ENCODE results near the gene RFPL1.

The RFPL1 gene

DNA sequence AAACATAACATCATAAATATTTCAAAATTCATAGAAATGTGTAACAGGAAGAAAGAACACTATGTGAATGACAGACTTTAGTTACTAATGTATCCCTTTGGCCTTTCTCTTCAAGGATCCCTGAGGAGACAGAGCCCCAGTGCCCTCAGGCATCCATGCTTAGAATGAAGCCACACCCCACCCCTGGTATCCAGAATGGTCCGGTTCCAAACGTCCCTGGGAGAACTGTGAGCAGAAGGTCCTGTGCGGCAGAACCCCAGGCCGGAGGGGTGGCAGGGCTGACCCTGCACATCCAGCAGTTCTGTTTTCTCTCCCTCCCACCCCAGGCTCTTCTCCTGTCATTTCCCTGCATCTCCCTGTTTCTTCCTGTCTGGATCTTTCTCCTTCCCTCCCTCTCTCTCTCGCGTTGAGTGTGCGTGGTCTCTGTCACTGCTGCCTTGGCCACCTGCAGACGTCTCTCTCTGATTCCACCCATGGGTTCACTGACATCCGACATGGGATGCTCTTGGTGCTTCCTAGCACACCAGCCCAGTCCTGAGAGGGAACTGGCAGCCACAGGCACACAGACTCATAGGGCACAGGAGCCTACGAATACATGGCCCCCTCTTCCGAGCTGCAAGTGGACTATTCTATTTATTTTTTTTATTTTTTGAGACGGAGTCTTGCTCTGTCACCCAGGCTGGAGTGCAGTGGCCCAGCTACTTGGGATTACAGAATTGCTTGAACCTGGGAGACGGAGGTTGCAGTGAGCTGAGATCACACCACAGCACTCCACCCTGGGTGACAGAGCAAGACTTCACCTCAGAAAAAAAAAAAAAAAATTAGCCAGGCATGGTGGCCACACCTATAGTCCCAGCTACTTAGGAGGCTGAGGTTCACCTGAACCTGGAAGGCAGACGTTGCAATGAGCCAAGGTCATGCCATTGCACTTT lies 5.7 kb downstream of the RFPL1 start:
- DNase-seq: no peak

DNA sequence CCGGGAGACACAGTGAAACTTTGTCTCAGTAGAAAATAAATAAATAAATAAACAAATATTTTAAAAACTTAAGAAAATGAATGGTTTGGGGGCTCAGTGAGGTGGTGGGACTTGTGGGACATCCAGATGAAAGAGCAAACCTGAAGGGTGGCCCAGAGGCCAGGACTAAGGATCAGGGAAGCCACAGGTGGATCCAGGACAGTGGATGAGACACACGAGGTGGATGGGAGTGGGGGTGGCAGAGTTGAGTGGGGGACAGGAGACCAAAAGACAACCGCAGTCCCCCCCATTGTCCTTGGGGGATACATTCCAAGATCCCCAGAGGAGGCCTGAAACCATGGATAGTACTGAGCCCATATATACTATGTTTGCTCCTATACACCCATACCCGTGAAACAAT lies 7.1 kb downstream of the RFPL1 start:
- DNase-seq: no peak

DNA sequence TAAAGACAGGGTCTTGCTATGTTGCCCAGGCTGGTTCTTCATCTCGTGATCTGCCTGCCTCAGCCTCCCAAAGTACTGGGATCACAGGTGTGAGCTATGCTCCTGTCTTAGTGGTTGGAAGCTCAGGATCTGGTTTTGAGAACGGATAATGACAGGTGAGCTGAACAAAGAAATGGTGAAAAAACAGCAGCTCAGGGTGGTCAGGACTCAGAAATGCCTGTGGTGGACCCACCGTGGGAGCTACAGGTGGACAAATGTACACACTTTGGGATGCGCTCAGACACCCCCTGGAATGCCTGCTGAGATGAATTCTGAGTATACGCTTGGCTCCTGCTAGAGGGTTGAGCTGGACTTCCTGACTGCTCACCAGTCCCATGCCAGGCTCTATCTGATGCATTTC lies 9.5 kb downstream of the RFPL1 start:
- no peak for DNase-seq

DNA sequence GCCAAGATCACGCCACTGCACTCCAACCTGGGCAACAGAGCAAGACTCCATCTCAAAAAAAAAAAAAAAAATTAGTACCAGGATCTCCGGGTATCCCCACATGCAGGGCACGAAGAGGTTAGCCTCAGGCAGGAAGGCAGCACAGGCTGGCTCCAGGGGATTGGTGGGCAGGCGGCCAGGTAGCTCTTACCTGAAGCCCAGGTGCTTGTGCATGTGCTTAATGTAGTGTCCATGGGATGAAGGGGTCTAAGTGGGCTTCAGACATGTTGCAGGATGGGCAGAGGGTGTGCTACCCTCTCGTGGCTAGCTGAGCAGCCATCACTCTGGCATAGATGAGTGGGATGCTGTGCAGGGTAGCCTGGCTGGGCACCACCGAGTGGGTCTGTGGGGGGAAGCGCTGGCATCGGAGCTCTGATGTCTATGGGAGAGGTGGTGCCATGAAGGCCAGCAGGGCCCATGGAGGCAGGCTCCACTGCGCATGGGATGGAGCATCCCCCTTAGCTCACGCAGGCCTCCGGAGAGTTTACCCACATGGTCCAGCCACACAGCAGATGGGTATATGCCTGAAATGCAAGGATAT lies 11.0 kb downstream of the RFPL1 start:
- no peak for DNase-seq

DNA sequence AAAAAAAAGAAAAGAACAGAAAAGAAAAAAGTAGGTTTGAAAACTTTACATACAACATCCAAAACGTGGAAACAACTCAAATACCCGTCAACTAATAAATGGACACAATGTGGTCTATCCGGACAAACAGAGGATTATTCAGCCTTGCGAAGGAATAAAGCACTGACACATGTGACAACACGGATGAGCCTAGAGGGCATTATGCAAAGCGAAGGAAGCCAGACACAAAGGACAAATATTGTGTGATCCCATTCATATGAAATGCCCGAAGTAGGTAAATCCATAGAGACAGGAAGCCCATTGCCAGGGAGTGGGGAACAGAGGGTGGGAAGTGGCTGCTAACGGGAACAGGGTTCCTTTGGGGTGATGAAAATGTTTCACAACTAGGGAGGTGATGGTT lies 11.8 kb downstream of the RFPL1 start:
- no peak for DNase-seq

DNA sequence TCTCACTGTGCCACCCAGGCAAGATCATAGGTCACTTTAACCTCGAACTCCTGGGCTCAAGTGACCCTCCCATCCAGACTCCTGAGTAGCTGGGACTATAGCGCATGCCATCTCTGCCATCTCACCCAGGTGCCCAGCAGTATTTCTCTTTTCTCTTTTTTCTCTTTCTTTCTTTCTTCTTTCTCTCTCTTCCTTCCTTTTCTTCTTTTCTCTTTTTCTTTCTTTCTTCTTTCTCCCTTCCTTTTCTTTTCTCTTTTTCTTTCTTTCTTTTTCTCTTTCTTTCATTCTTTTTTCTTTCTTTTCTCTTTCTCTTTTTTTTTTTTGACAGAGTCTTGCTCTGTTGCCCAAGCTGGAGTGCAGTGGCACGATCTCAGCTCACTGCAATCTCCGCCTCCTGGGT lies 13.5 kb downstream of the RFPL1 start:
- no peak for DNase-seq

DNA sequence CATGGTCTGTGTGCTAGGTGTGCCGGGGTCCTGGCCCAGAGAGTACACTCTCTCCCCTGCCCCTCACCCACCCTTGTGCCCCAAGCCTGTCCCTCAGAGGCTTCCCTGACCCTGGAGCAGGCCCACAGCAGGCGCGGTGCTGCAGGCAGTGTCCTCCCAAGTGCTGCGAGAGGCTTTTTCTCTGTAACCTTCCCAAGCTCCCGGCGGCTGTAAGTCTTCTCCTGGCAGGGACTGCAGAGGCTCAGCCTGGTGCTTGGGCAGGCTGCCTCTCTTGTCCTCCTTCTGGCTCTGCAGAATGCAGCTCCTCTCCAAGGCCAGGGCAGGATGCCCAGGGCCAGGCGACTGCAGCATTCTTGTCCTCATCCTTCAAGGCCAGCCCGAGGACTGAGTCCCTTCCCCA lies 15.9 kb downstream of the RFPL1 start:
- DNase-seq: no peak

DNA sequence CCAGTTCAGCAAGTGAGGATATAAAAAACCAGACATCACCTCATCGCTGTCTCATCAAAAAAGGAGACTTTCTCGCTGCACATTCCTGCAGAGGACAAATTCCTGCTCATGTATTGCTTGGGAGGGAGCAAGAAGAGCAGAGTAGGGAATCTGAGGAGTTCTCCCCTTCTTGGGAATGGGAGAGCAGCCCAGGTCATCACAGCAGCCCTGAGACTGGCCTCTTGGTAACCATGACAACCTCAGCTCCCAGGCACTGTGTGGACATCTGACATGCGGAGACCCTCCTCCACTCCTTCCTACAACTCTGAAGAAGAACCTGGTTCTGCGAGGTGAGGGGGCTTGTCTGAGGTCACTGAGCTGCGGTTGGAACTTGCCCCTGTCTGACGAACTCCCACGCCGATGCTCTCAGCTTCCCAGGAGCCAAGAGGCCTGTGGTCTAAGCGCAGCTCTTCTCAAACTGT lies 17.9 kb downstream of the RFPL1 start:
- no peak for DNase-seq

DNA sequence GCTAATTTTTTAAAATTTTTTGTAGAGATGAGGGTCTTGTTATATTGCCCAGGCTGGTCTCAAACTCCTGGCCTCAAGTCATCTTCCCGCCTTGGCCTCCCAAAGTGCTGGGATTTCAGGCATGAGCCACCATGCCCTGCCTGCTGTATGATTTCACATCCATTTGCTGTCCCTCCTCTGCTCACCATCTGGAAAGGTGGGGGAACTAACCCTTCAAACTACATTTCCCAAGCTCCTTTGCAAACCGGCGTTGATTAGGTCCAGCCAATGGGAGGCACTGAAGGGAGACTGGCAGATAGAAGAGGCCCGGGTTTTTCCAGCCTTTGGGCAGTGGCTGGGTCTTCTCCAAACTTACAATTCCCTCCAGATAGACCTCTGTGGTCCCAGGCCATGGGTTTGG lies 19.3 kb downstream of the RFPL1 start:
- no peak for DNase-seq

DNA sequence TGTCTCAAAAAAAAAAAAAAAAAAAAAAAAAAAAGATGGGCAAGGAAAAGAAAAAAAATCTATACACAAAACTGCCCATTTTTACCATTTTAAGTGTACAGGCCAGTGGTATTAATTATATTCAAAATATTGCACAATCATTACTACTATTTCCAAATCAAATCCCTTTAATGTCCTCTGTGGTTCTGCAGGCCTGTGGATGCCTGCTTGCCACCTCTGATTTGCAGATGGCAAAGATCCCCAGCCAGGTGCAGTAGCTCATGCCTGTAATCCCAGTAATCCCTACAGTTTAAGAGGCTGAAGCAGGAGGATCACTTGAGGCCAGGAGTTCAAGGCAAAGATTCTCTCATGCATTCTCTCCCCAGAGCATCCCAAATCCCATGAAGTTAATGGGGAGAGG lies 20.2 kb downstream of the RFPL1 start:
- no peak for DNase-seq

DNA sequence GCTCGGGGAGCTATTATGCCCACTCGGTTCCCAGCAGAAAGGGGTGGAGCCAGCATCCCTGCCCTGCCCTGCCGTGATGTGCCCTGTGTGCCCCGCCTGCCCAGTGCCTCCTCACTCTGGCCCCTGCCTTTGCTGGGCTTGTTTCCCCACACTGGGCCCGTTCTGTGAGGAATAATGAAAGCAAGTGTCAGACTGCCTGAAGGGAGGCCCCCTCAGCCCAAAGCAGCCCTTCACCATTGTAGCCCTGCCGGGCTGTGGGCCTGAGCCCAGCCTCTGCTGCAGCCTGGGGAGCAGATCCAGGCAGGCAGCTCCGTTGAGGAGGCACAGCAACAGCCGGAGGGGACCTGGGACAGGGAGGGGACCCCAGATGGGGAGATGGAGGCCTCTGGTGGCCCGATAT lies 21.4 kb downstream of the RFPL1 start:
- no peak for DNase-seq

DNA sequence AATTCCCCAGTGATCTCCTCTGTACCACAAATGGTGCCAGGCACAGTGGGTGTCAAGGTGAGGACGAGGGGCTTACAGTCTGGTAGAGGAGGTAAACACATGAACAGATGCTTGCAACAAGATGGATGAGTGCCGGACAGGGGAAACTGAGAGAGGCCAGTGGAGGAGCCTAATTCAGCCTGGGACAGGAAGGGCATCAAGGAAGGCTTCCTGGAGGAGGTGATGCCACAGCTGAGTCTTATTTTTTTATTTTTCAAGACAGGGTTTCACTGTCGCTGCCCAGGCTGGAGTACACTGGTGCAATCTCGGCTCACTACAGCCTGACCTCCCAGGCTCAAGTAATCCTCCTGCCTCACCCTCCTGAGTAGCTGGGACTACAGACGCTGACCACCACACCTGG lies 22.9 kb downstream of the RFPL1 start:
- DNase-seq: no peak

DNA sequence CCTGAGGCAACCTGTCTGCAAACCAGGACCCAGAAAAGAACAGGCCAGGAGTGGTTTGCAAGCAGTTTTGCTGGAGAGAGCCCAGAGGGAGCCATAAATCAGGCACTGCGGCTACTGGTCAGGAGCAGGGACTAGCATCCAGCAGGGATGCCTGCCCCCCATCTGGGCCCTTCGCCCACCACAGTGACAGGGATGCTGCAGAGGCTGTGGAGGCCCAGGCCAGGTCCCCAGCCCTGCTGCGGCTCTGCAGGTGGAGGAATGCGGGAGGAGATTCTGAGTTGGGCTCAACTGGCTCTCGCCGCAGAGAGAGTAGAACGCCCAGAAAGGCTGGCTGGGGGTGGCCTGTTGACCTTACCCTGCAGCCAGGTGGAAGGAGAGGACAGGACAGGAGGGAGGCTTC lies 25.2 kb downstream of the RFPL1 start:
- no peak for DNase-seq

DNA sequence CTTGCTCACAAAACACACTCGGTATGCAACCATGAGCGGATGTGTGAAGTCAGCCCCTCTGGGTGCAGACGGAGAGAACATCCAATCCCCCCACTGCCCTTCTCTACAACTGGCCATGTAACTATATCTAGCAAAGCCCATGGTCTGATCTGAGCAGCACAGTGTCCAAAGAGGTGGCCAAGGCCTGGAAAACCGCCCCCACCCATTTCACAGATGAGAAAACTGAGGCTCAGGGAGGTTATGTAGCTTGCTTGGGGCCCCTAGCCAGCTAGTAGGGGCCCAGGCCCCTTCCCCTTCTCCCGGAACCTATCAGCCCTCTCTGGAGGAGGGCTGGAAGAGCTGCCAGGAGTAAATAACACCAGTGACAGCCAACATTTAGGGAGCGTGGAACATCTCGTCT lies 26.2 kb downstream of the RFPL1 start:
- DNase-seq: no peak

DNA sequence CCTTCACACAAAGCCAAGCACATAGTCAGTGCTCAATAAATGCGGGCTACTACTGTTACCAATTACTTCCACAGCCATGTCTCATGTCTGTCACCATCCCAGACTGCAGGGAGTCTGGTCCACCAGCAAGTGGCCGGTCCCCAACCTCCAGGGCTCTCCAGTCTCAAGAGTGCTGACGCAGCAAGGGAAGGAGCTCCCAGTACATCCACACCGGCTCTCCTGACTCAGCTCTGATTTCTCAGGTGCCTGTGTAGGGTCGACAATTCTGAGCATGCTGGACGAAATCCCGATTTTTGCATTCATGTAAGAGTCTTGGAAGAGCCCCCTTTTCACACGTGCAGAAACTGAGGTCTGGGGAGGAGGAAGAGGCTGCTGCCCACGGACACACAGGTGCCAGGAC lies 31.4 kb downstream of the RFPL1 start:
- no peak for DNase-seq

DNA sequence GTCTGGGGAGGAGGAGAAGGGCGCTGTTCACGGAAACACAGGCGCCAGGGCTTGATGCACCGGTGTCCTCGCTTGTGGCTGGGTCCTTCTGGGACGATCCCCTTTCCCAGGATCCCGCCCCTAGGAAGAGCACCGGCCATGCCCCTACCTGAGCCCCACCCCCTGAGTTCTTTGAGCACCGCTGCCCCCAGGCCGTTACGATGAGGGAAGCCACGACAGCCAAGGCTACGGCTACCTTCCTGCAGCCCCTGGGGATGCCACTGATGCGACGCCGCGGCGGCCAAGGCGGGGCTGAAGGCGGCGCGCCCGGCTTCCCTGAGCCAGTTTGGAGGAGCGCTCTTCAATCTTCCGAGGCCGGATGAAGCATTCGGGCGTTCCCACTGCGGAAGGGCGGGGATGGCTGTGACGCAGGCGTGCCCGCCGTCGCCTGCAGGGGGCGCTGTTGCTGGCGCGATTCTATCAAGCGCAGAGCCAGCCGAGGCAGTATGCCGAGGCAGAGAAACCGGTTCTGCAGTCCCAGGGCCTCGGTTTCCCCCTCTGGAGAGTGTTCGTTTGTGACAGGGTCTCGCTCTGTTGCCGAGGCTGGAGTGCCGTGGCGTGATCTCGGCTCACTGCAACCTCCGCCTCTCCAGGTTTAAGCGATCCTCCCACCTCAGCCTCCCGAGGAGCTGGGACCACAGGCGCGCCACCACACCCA lies 31.9 kb downstream of the RFPL1 start:
- DNase-seq: peak; percentile 8

DNA sequence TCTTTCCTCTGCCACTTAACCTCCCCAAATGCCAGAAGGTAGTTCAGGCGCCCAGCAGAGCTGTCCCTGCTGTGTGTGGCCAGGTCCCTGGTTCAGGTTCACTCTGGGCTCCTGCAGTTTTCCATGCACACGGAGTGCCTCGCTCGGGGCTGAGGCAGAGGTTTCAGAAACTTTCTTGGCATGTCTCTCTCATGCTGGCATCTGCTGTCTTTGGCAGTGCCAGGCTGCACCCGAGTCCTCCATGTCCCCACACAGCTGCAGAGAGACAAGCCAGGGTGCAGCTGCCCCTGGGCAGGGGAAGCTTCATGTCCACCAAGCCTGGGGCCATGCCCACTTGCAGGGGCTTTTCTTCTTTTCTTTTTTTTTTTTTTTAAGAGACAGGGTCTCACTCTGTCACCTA lies 34.6 kb downstream of the RFPL1 start:
- no peak for DNase-seq

DNA sequence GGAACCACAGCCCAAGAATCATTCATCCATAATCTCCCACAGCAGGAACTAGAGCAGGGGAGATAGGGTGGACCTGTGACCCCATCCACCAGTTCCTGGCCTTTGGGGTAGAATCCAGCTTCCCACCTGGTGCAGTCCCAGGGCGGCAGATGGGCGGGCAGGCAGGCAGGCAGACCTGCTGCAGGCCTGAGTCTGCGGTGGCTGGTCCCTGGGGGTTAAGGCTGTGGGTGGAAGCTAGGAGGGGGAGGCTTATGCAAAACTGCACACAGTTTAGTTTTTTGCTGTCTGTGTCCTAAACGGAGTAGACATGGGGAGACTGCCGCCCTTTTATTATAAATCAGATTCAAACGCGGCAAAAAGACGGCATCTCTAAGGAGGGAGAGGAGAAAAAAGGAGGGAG lies 37.2 kb downstream of the RFPL1 start:
- DNase-seq: no peak

DNA sequence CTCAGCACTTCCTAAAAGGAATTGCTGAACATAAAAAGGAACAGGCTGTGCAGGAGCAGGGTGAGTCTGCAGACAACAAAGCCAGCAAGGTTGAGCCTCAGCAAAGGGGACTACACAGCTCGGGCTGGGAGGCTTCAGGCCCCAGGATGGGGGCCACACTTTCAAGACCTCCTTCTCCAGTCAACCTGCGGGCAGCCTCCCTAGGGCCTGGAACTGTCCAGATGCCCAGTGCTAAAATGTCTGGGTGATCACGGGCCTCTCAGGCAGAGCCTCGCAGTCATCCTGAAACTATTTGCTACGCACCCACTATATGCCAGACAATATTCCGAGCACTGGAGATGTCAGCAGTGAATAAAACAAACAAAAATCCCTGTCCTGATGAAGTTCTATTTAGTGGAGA lies 37.7 kb downstream of the RFPL1 start:
- DNase-seq: no peak

DNA sequence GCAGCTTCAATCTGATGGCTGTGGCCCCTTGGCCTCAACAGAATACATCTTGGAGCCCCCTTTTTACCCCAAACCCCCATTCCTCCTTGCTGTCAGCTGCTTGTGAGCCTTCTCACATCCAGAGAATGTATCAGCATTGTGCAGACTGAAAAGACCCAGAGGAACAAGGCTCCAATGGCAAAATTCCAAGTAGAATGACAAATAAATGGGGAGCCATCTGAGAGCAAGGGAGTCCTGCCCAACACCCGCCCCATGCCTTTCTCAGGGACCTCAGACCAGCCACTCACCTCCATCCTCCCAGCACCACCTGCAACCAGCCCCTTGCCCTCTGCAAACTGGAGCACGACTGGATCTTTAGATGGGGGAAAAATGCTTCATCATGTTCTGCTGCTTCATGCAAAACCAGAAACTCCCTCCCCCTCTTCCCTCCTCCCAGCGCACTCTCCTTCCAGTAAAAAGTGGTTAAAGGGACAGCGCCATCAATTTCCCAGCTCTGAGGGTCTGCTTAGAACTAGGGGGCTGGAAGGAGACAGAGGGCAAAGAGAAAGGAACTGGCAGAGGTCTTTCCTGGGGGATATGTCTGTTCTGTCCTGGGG lies 39.4 kb downstream of the RFPL1 start:
- DNase-seq: no peak

DNA sequence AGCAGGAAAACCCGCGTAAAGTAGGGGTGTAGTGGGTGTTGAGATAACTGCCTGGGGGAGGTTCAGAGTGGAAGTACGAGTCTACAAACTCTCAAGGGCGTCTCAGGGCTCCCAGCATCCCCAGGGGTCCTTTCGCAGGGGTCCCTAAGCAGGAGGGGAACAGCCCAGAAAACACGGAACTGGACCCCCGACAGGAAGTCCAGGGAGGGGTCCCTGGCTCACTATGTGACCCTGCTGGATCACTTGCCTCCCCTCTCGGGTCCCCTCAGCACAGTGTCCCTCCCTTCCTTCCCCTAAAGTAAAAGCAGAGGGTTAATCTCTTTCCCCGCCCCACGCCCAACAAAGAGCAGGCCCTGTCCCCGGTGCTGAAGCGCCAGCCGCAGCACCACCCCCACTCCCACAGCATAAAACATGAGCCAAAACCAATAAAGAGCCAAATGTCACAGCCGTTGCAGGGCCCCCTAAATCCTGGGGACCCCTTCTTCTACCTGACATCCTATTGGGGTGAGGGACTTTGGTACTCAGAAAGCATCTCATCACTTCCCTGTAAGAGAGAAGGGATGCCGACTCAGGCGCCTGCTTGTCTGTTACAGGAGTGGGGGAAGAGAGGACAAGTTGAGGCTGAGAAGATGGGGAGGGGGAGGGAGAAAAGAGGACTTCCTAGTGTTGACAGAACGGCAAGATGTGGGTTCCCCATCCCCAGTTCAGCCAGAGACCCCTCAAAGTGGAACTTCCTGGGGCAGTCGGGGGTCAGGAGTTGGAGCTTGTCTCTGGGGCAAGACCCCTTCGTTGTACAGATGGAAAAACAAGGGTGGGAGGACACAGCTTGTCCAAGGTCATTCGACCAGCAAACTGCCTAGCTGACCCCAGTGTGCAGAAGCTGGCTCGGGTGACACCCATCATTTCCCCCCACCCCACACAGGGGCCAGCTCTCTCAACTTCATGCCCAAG lies 40.2 kb downstream of the RFPL1 start:
- no peak for DNase-seq

Measured in KG1 (cell line).